Stimulated activated naive CD8-positive, alpha-beta T cell treated with anti-CD3 and anti-CD28 coated beads, Interleukin-15, amount 100 ng/mL, for 72 hours (primary cell): ENCODE data around the gene GGA3.
"Not testable (repeated sequence)": the region's sequence is repeated elsewhere in the genome, so short reads cannot be mapped to it uniquely, and the experiment has no call there.

Source experiments
- ATAC-seq: fragments of 150-1000 bp; cut with Tn5 transposase; 2 replicates; pipeline ENCODE4 v1.10.0; 2021; ENCODE audit warnings: mild to moderate bottlenecking, moderate library complexity
- DNase-seq, 2 donors: peaks; one replicate each; pipeline ENCODE4 v3.0.0; 2021 to 2022
- H3K27ac Mint-ChIP-seq, 2 donors: one replicate each; pipeline ENCODE4 v1.8.0; 2022; ENCODE audit warnings: mild to moderate bottlenecking in 2 of 2, mixed read lengths in 2 of 2, moderate library complexity in 2 of 2
- H3K27me3 Mint-ChIP-seq: one replicate; pipeline ENCODE4 v1.8.0; 2022; ENCODE audit warnings: mixed read lengths
- H3K4me1 Mint-ChIP-seq: one replicate; pipeline ENCODE4 v1.8.0; 2022; ENCODE audit warnings: mild to moderate bottlenecking, mixed read lengths
- H3K4me3 Mint-ChIP-seq, 2 donors: one replicate each; pipeline ENCODE4 v1.8.0; 2022; ENCODE audit warnings: mild to moderate bottlenecking in 2 of 2, mixed read lengths in 2 of 2, moderate library complexity in 1 of 2
- H3K9me3 Mint-ChIP-seq, 2 donors: one replicate each; pipeline ENCODE4 v1.8.0; 2022; ENCODE audit warnings: mixed read lengths in 2 of 2

GGA3 gene

GRCh38 chr17:75266316-75267152 lies 5.1 kb upstream of the GGA3 start:
- DNase-seq: no peak
- ATAC-seq: no peak
- H3K27me3 Mint-ChIP-seq: no peaks in the 10 kb centered on the region
- no peak overlapping the region for H3K4me3 Mint-ChIP-seq
- no peaks in the 10 kb centered on the region for H3K9me3 Mint-ChIP-seq
- peaks cover 54% of the 10 kb centered on the region for H3K4me1 Mint-ChIP-seq
- peak overlapping the region in 1 of 2 donors; percentile 94 for H3K27ac Mint-ChIP-seq

GRCh38 chr17:75265614-75266315 lies 4.4 kb upstream of the GGA3 start:
- Mint-ChIP-seq H3K27ac (no peak overlapping the region), H3K4me1 (peaks cover 53% of the 10 kb centered on the region), H3K4me3 (no peak overlapping the region), H3K27me3 (no peaks in the 10 kb centered on the region), H3K9me3 (no peaks in the 10 kb centered on the region)
- no peak for DNase-seq
- no peak for ATAC-seq

- H3K4me1 Mint-ChIP-seq: peaks cover 56% of the 10 kb centered on the region
- DNase-seq (no peak), ATAC-seq (no peak)
- peak overlapping the region in 1 of 2 donors; percentile 71 for H3K27ac Mint-ChIP-seq
- no peaks in the 10 kb centered on the region for H3K27me3 Mint-ChIP-seq
- H3K4me3 Mint-ChIP-seq: peak overlapping the region; percentile 92 to 94
- H3K9me3 Mint-ChIP-seq: no peaks in the 10 kb centered on the region
Measured at GRCh38 chr17:75263055-75263454, 1.6 kb upstream of the GGA3 start.

DNA sequence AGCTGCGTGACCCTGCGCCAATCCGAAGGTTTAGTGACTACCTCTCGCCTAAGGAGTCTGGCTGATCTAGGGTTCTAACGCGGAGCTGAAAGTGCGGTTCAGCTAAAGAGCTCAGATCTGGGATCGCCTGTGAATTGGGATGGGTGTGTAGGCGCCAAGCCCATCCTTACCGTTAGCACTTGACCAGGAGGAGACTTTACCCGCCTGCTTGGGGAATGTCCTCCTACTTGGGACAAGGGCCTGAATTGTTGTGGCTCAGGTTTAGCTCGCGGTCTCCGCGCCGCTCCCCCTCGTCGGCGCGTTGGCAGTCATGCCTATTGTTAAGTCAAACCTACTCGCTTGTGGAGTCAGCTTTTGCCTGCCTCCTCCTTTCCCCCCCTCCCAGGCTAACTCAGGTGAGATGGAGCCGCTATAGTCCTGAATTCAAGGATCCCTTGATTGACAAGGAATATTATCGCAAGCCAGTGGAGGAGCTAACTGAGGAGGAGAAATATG lies 753 bp upstream of the GGA3 start:
- H3K4me1 Mint-ChIP-seq: peaks cover 56% of the 10 kb centered on the region
- no peaks in the 10 kb centered on the region for H3K9me3 Mint-ChIP-seq
- ATAC-seq: no peak
- H3K27ac Mint-ChIP-seq: peak overlapping the region; percentile 100
- no peak for DNase-seq
- no peaks in the 10 kb centered on the region for H3K27me3 Mint-ChIP-seq
- peak overlapping the region; percentile 92 to 94 for H3K4me3 Mint-ChIP-seq

DNA sequence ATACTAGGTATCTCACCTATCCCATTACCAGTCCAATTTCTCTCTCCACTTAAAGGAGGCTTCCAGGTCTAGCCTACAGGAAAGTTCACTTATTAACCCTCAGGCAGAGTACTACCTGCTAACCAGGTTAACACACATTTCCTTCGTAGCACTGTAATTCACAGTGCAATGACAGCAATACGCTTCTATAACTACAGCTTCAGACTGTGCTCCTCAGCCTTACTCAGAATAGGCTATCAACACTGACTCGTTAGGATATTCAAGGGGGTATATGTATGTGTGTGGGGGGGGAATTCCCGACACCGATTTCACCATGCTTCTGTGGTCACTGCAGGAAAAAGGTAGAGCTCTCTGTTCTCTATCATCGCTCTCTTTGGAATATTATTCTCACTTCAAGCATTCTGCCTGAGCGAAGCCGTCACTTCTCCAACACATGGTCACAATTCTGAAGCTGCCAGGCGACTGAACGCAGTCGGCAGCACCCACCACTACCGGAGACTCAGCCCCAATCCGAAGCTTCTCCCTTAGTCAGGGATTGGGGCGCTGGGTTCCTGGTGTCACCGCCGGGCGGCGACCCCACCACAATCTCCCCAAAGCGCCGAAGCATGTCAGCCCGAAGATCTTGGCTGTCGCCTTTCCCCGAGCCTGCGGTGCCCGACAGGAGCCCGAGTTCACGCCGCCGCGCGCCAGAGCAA lies 618 bp downstream of the GGA3 start:
- peak overlapping the region; percentile 92 to 94 for H3K4me3 Mint-ChIP-seq
- ATAC-seq (peak; percentile 84), DNase-seq (peak in 1 of 2 donors; percentile 68)
- peaks cover 65% of the 10 kb centered on the region for H3K4me1 Mint-ChIP-seq
- H3K9me3 Mint-ChIP-seq: no peaks in the 10 kb centered on the region
- H3K27me3 Mint-ChIP-seq: no peaks in the 10 kb centered on the region
- peak overlapping the region; percentile 100 for H3K27ac Mint-ChIP-seq

GRCh38 chr17:75257228-75257627 lies 4.2 kb downstream of the GGA3 start:
- peaks cover 79% of the 10 kb centered on the region for H3K4me1 Mint-ChIP-seq
- ATAC-seq, H3K27me3 Mint-ChIP-seq, H3K9me3 Mint-ChIP-seq, DNase-seq: not testable (repeated sequence)
- peak overlapping the region in 1 of 2 donors; percentile 89 for H3K27ac Mint-ChIP-seq
- peak overlapping the region in 1 of 2 donors; percentile 20 for H3K4me3 Mint-ChIP-seq

DNA sequence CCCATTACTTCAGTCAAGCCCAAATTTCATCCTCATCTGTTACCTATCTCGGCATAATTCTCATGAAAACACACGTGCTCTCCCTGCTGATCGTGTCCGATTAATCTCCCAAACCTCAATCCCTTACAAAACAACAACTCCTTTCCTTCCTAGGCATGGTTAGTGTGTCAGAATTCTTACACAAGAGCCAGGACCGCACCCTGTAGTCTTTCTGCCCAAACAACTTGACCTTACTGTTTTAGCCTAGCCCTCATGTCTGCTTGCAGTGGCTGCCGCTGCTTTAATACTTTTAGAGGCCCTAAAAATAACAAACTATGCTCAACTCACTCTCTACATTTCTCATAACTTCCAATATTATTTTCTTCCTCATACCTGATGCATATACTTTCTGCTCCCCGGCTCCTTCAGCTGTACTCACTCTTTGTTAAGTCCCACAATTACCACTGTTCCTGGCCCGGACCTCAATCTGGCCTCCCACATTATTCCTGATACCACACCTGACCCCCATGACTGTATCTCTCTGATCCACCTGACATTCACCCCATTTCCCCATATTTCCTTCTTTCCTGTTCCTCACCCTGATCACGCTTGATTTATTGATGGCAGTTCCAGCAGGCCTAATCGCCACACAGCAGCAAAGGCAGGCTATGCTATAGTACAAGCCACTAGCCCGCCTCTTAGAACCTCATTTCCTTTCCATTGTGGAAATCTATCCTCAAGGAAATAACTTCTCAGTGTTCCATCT lies 5.3 kb downstream of the GGA3 start:
- H3K4me3 Mint-ChIP-seq, H3K9me3 Mint-ChIP-seq, H3K27ac Mint-ChIP-seq, DNase-seq, H3K27me3 Mint-ChIP-seq, ATAC-seq: not testable (repeated sequence)
- peaks cover 88% of the 10 kb centered on the region for H3K4me1 Mint-ChIP-seq

DNA sequence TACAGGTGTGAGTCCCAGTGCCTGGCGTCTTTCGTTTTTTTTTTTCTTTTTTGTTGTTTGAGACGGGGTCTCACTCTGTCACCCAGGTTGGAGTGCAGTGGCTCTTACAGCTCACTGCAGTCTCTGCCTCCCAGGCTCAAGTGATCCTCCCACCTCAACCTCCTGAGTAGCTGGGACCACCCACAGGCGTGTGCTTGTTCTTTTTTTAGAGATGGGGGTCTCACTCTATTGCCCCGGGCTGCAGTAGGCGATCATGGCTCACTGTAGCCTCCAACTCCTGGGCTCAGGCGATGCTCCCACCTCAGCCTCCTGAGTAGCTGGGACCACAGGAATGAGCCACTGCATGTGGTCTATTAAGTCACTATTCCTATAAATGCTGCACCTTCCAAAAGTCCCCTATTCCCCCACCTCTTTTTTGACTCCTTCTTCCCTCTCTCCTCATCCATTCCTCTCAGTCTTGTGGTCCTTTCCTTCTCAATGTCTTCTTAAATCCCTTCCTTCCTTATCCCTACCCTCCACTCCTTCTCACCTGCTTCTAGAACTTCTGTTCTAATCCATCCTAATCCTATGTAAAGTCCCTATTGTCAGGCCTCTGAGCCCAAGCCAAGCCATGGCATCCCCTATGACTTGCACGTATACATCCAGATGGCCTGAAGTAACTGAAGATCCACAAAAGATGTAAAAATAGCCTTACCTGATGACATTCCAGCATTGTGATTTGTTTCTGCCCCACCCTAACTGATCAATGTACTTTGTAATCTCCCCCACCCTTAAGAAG lies 9.2 kb downstream of the GGA3 start:
- no peak for DNase-seq
- Mint-ChIP-seq H3K27ac (peak overlapping the region; percentile 16 to 31), H3K4me1 (peaks cover 91% of the 10 kb centered on the region), H3K27me3 (no peaks in the 10 kb centered on the region), H3K4me3 (peak overlapping the region in 1 of 2 donors; percentile 7), H3K9me3 (no peaks in the 10 kb centered on the region)
- no peak for ATAC-seq

DNA sequence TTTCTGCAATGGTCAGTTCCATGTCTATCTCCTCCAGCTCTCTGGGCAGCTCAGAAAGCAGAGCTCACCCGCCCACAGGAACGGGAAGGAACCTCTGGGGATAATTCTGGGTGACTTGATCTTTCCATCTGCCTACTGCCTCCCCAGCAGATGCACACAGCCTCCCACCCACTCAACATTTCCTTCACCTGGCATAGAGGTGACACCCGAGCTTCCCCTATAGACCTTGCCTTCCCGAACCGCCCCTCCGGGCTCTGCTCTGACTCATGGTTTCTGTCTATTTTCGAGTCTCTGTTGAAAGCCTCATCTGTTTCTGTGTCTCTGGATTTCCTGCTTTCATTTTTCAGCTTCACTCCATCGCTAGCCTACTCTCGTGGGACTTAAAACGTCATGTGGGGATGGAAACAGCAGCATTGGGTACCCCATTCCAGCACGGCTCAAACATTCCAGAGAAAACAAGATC lies 11.4 kb downstream of the GGA3 start:
- peak overlapping the region; percentile 80 to 89 for H3K4me3 Mint-ChIP-seq
- H3K9me3 Mint-ChIP-seq: no peaks in the 10 kb centered on the region
- peak; percentile 70 to 81 for DNase-seq
- no peaks in the 10 kb centered on the region for H3K27me3 Mint-ChIP-seq
- H3K4me1 Mint-ChIP-seq: peaks cover 89% of the 10 kb centered on the region
- ATAC-seq: peak; percentile 99
- H3K27ac Mint-ChIP-seq: peak overlapping the region; percentile 33 to 85

DNA sequence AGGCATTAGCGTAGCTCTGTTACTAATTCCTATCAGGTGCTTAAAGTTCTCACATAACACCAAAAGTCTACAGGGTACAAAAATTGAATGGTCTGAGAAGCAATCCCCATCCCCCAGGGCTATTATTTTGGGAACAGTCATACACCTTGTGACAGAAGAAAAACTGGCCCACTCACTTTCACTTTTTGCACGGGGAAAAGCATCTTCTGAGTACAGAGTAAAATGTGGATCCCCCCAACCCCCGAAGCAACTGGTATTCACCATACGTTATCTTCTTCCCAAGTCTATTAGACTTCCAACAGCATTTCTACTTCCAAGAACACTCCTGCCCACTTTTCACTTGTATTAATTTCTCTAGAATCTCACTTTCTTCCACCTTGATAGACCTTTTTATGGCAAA lies 11.8 kb downstream of the GGA3 start:
- Mint-ChIP-seq H3K9me3 (no peaks in the 10 kb centered on the region), H3K4me1 (peaks cover 89% of the 10 kb centered on the region), H3K27me3 (no peaks in the 10 kb centered on the region), H3K4me3 (peak overlapping the region; percentile 80 to 89), H3K27ac (peak overlapping the region; percentile 33 to 85)
- DNase-seq: no peak
- no peak for ATAC-seq

DNA sequence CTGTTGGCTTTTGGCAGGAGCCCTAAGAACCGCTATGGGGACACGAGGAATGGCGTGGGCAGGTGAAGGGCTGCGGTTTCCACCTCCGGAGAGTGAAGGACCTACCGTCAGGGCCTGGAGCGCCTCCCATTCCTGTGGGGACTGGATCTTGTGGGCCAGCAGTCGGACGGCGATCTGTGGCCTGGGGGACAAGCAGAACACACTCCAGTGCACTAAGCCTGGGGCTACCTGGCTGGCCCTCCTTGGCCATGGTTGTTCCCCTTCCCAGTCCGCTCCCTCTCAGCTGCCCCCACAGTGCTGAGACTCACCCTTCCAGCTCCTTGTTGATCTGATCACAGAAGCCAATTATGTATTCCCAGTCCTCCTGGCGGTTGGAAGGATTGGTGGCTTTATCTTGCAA lies 15.0 kb downstream of the GGA3 start:
- DNase-seq (no peak), ATAC-seq (no peak)
- H3K9me3 Mint-ChIP-seq: no peaks in the 10 kb centered on the region
- peak overlapping the region in 1 of 2 donors; percentile 29 for H3K27ac Mint-ChIP-seq
- peaks cover 91% of the 10 kb centered on the region for H3K4me1 Mint-ChIP-seq
- no peaks in the 10 kb centered on the region for H3K27me3 Mint-ChIP-seq
- H3K4me3 Mint-ChIP-seq: no peak overlapping the region

GRCh38 chr17:75245011-75245410 lies 16.4 kb downstream of the GGA3 start:
- ATAC-seq (no peak), DNase-seq (no peak)
- no peak overlapping the region for H3K27ac Mint-ChIP-seq
- peaks cover 89% of the 10 kb centered on the region for H3K4me1 Mint-ChIP-seq
- H3K4me3 Mint-ChIP-seq: no peak overlapping the region
- H3K9me3 Mint-ChIP-seq: no peaks in the 10 kb centered on the region
- H3K27me3 Mint-ChIP-seq: no peaks in the 10 kb centered on the region

DNA sequence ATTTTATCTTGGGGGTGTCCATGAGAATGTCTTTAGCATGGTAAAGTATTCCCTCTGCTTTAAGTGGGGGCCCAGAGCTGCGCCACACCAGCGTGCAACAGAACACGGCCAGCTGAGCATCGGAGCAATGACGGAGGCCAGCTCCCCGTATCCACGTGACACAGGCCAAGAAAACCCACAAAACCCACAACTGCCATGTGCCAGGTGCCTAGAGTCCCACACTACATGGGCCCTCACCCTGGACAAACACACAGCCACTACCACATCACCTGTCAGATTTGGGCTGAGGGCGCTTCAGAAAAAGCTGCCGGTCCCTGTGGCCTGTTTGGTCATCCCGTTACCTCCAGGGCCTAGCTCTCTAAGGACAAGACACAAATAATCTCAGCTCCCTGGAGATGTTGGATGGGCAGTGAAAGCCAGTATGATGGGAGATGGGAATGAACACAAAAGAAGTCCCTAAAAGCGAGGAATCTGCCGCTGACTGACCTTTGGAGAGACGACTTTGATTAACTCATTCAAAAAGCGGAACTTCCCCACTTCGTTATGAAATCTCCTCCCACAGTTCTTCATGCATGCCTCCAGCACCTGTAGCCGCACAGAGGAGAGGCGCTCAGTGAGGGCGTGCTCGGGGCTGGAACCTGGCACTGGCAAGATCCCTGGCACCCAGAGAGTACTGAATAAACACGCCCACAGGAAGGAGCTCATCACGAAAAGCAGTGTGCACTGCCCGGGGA lies 17.1 kb downstream of the GGA3 start:
- DNase-seq (no peak), ATAC-seq (no peak)
- Mint-ChIP-seq H3K4me1 (peaks cover 87% of the 10 kb centered on the region), H3K27me3 (no peaks in the 10 kb centered on the region), H3K27ac (peak overlapping the region in 1 of 2 donors; percentile 59), H3K4me3 (peak overlapping the region in 1 of 2 donors; percentile 31), H3K9me3 (no peaks in the 10 kb centered on the region)
